ENCODE results near the gene GNB1L. TPM values are rescaled to one million over a fixed set of nuclear protein-coding genes. Genes with fewer than 3 reads are reported as not detected.

GNB1L gene
- total and polyA plus RNA-seq, 9 of the 15 experiments (the other 6 are each of a cell fraction or from before 2014, with no cell fraction given), result 0.56 to 50.5 (median 10.2) TPM

- TF ChIP-seq MAFK (IDR thresholded peaks at IDR 0.05; ENCODE audit: low read length) (0 out of 2 replicates have a peak, but pooled peaks have one; percentile 12), CEBPB (tag; IDR thresholded peaks at IDR 0.05) (no peak), ZNF436 (CRISPR knock-in tag; IDR thresholded peaks at IDR 0.05) (peak; percentile 77; the same call in 1 of the 2 replicates), CEBPZ (IDR thresholded peaks at IDR 0.05; ENCODE audit: borderline replicate concordance, low read depth, low read length) (0 out of 2 replicates have a peak, but pooled peaks have one; percentile 2), PTBP1 (IDR thresholded peaks at IDR 0.05; ENCODE audit: low read depth, low read length) (no peak), EWSR1 (IDR thresholded peaks at IDR 0.05; ENCODE audit: borderline replicate concordance, low read depth, partially characterized antibody) (no peak), ZNF79 (CRISPR knock-in tag; IDR thresholded peaks at IDR 0.05; ENCODE audit: low read depth) (0 out of 2 replicates have a peak, but pooled peaks have one; percentile 1), SAP30 (IDR thresholded peaks at IDR 0.05; ENCODE audit: borderline replicate concordance, insufficient read depth, low read depth, low read length, poor library complexity, severe bottlenecking) (peak; percentile 92), GTF2A2 (tag; IDR thresholded peaks at IDR 0.05) (peak; percentile 86), ZNF764 (CRISPR knock-in tag; IDR thresholded peaks at IDR 0.05; ENCODE audit: low read depth) (peak; percentile 46; the same call in 1 of the 2 replicates), NFIC (IDR thresholded peaks at IDR 0.05) (no peak), ARID3B (CRISPR knock-in tag; IDR thresholded peaks at IDR 0.05; ENCODE audit: borderline replicate concordance) (peak; percentile 87; the same call in 1 of the 2 replicates), OTX1 (CRISPR knock-in tag; IDR thresholded peaks at IDR 0.05) (peak; percentile 27), ZNF324 (CRISPR knock-in tag; IDR thresholded peaks at IDR 0.05) (peak; percentile 57; the same call in 1 of the 2 replicates), ZNF740 (CRISPR knock-in tag; IDR thresholded peaks at IDR 0.05) (no peak), ZNF740 (tag; IDR thresholded peaks at IDR 0.05) (0 out of 4 replicates have a peak, but pooled peaks of 1 of the 2 experiments have one; percentile 36), ZC3H8 (IDR thresholded peaks at IDR 0.05) (no peak), ZNF76 (CRISPR knock-in tag; IDR thresholded peaks at IDR 0.05; ENCODE audit: borderline replicate concordance) (0 out of 2 replicates have a peak, but pooled peaks have one; percentile 72), E2F3 (CRISPR knock-in tag; IDR thresholded peaks at IDR 0.05) (peak; percentile 6; the same call in 1 of the 2 replicates), CHD4 (IDR thresholded peaks at IDR 0.05; ENCODE audit: insufficient read depth, insufficient replicate concordance, low read depth, low read length, poor library complexity, severe bottlenecking) (peak; percentile 79), SRSF9 (IDR thresholded peaks at IDR 0.05; ENCODE audit: borderline replicate concordance, low read depth, low read length) (no peak)
Observed at GRCh38 chr22:19853879-19854777, 546 bp downstream of the GNB1L start (continued).
